GM23338 (cell line): Measurements from ENCODE around the gene CACNA2D1. TPM values are rescaled to one million over a fixed set of nuclear protein-coding genes. Genes with fewer than 3 reads are reported as not detected.

Experiments
- ATAC-seq: fragments of 200-7000 bp; cut with Tn5 transposase; 3 replicates; pipeline ENCODE4 v1.9.1; 2020
- DNase-seq: peaks from one replicate; pipeline ENCODE4 v3.0.0-alpha.2; 2015; ENCODE audit warnings: low spot score
- H2AFZ ChIP-seq: fragments of 200-600 bp; sonication (generic); 2 replicates; pipeline ENCODE4 v1.8.0; 2016; ENCODE audit warnings: antibody characterized with exemption, mild to moderate bottlenecking, moderate library complexity
- H3F3A ChIP-seq: fragments of 200-600 bp; sonication (generic); replicated peaks from 2 replicates; pipeline ENCODE4 v1.8.0; 2017; ENCODE audit warnings: antibody characterized with exemption, mixed run types, low read depth
- H3K27ac ChIP-seq: fragments of 200-600 bp; sonication (generic); 2 replicates; pipeline ENCODE4 v1.6.1; 2016; ENCODE audit warnings: low read depth
- H3K27me3 ChIP-seq: fragments of 200-600 bp; sonication (generic); 2 replicates; pipeline ENCODE4 v1.8.0; 2016; ENCODE audit warnings: mild to moderate bottlenecking, mixed run types, moderate library complexity; ENCODE audit not compliant: insufficient read depth
- H3K36me3 ChIP-seq: fragments of 200-600 bp; sonication (generic); 2 replicates; pipeline ENCODE4 v1.8.0; 2016; ENCODE audit warnings: mild to moderate bottlenecking; ENCODE audit not compliant: insufficient read depth
- H3K4me1 ChIP-seq: fragments of 200-600 bp; sonication (generic); 2 replicates; pipeline ENCODE4 v1.8.0; 2016; ENCODE audit warnings: mild to moderate bottlenecking, moderate library complexity; ENCODE audit not compliant: insufficient read depth
- H3K4me2 ChIP-seq: fragments of 200-600 bp; sonication (generic); 2 replicates; pipeline ENCODE4 v1.7.1; 2017; ENCODE audit warnings: mixed run types
- H3K4me3 ChIP-seq: fragments of 200-600 bp; sonication (generic); 2 replicates; pipeline ENCODE4 v1.6.1; 2016; ENCODE audit warnings: mixed run types
- H3K79me2 ChIP-seq: fragments of 200-600 bp; sonication (generic); replicated peaks from 2 replicates; pipeline ENCODE4 v1.8.0; 2017; ENCODE audit warnings: mild to moderate bottlenecking; ENCODE audit not compliant: insufficient read depth
- H3K9me2 ChIP-seq: fragments of 200-600 bp; sonication (generic); 2 replicates; pipeline ENCODE4 v1.8.0; 2017; ENCODE audit not compliant: insufficient read depth
- H4K20me1 ChIP-seq: fragments of 200-600 bp; sonication (generic); replicated peaks from 2 replicates; pipeline ENCODE4 v1.8.0; 2017; ENCODE audit warnings: mild to moderate bottlenecking; ENCODE audit not compliant: insufficient read depth
- H3K27ac Mint-ChIP-seq: 2 replicates; pipeline ENCODE4 v1.8.0; 2020; ENCODE audit warnings: inconsistent platforms, mild to moderate bottlenecking, moderate library complexity, mixed read lengths
- H3K27me3 Mint-ChIP-seq: 3 replicates; pipeline ENCODE4 v1.8.0; 2022; ENCODE audit warnings: low read depth, mild to moderate bottlenecking, moderate library complexity, mixed read lengths, inconsistent platforms; ENCODE audit not compliant: insufficient read depth, poor library complexity
- H3K36me3 Mint-ChIP-seq: 3 replicates; pipeline ENCODE4 v1.8.0; 2021; ENCODE audit warnings: low read depth, mild to moderate bottlenecking, inconsistent platforms, moderate library complexity, mixed read lengths
- H3K4me1 Mint-ChIP-seq: 3 replicates; pipeline ENCODE4 v1.8.0; 2020; ENCODE audit warnings: mild to moderate bottlenecking, inconsistent platforms, mixed read lengths
- H3K4me3 Mint-ChIP-seq: 3 replicates; pipeline ENCODE4 v1.8.0; 2021; ENCODE audit warnings: moderate library complexity, mild to moderate bottlenecking, inconsistent platforms, mixed read lengths
- H3K9me3 Mint-ChIP-seq: 3 replicates; pipeline ENCODE4 v1.8.0; 2020; ENCODE audit warnings: moderate library complexity, mild to moderate bottlenecking, inconsistent platforms, mixed read lengths
- CREB1 ChIP-seq: fragments of 250-450 bp; sonication (Bioruptor Pico); IDR thresholded peaks from 2 replicates; pipeline ENCODE4 v1.5.0; 2020; ENCODE audit warnings: low read depth, mild to moderate bottlenecking, moderate library complexity
- CTCF ChIP-seq, 2 experiments: fragments of 200-600 bp in 1 of 2; sonication (generic) in 1 of 2; conservative IDR thresholded peaks; 2 replicates each; pipeline versions ENCODE4 v1.5.1 to v1.6.1; 2016 to 2017; ENCODE audit warnings: antibody characterized with exemption in 2 of 2, low read depth in 2 of 2, mild to moderate bottlenecking in 2 of 2, moderate library complexity in 1 of 2
- ETS1 ChIP-seq: IDR thresholded peaks from 2 replicates; pipeline ENCODE4 v1.6.1; 2016; ENCODE audit warnings: antibody characterized with exemption
- EZH2 ChIP-seq: fragments of 200-600 bp; sonication (generic); IDR thresholded peaks from one replicate; pipeline ENCODE4 v1.8.0; 2017; ENCODE audit warnings: antibody characterized with exemption, mild to moderate bottlenecking, low read depth; ENCODE audit not compliant: unreplicated experiment
- EZH2phosphoT487 ChIP-seq: fragments of 200-600 bp; sonication (generic); IDR thresholded peaks from one replicate; pipeline ENCODE4 v1.8.1; 2018; ENCODE audit warnings: antibody characterized with exemption; ENCODE audit not compliant: unreplicated experiment
- JUNB ChIP-seq: IDR thresholded peaks from one replicate; pipeline ENCODE4 v1.6.1; 2016; ENCODE audit warnings: antibody characterized with exemption; ENCODE audit not compliant: unreplicated experiment
- NANOG ChIP-seq: IDR thresholded peaks from 2 replicates; pipeline ENCODE4 v1.6.1; 2016; ENCODE audit warnings: antibody characterized with exemption, borderline replicate concordance
- POLR2AphosphoS5 ChIP-seq: IDR thresholded peaks from 2 replicates; pipeline ENCODE4 v1.6.1; 2016; ENCODE audit warnings: antibody characterized with exemption, low read depth
- REST ChIP-seq: IDR thresholded peaks from one replicate; pipeline ENCODE4 v1.6.1; 2018; ENCODE audit warnings: antibody characterized with exemption; ENCODE audit not compliant: unreplicated experiment
- STAT1 ChIP-seq: IDR thresholded peaks from one replicate; pipeline ENCODE4 v1.6.1; 2016; ENCODE audit warnings: antibody characterized with exemption; ENCODE audit not compliant: unreplicated experiment
- ZNF331 ChIP-seq: fragments of 250-450 bp; sonication (Bioruptor Pico); IDR thresholded peaks from 2 replicates; pipeline ENCODE4 v1.5.0; 2020; ENCODE audit warnings: low read depth, mild to moderate bottlenecking, moderate library complexity
- ZNF462 ChIP-seq: fragments of 250-450 bp; sonication (Bioruptor Pico); IDR thresholded peaks from 2 replicates; pipeline ENCODE4 v1.5.0; 2020; ENCODE audit warnings: mild to moderate bottlenecking, moderate library complexity
- polyA plus RNA-seq: library from polyadenylated mRNA; unstranded; fragments of >200 nt; fragmentation: Nextera tagmentation; extraction: Ambion mirVana; gene quantifications from 2 replicates; pipeline ENCODE4 v1.2.1, GENCODE V29; 2016
- total RNA-seq: library from RNA; depleted of rRNA; stranded (reverse); fragments of >200 nt; shearing (Covaris generic); gene quantifications from 2 replicates; pipeline ENCODE4 v1.2.3, GENCODE V29; 2014

CACNA2D1 gene
- total and polyA plus RNA-seq, 2 experiments from 2014 or later: 7.0 to 20.4 TPM

GRCh38 chr7:82250598-82250997 lies 193.0 kb downstream of the CACNA2D1 start (continued):
- no peak for TF ChIP-seq CREB1
- TF ChIP-seq STAT1: no peak
- no peak for TF ChIP-seq JUNB
- no peak for TF ChIP-seq NANOG

GRCh38 chr7:82249979-82250378 lies 193.6 kb downstream of the CACNA2D1 start:
- Histone ChIP-seq H3K36me3 (no peaks in the 10 kb centered on the region), H2AFZ (no peak overlapping the region), H3K4me3 (no peak overlapping the region), H3K79me2 (no peaks in the 10 kb centered on the region), H3K4me1 (no peaks in the 10 kb centered on the region), H3K27me3 (no peaks in the 10 kb centered on the region), H3K4me2 (no peak overlapping the region), H3K27ac (no peak overlapping the region), H3F3A (no peaks in the 10 kb centered on the region), H4K20me1 (no peaks in the 10 kb centered on the region), H3K9me2 (no peaks in the 10 kb centered on the region)
- no peak for ATAC-seq
- Mint-ChIP-seq H3K4me3 (no peak overlapping the region), H3K9me3 (no peaks in the 10 kb centered on the region), H3K27ac (no peak overlapping the region), H3K27me3 (peaks cover 3% of the 10 kb centered on the region), H3K36me3 (no peaks in the 10 kb centered on the region), H3K4me1 (peaks cover under 1% of the 10 kb centered on the region; the same call in 1 of the 3 replicates)
- TF ChIP-seq STAT1 (no peak), NANOG (no peak), ZNF462 (no peak), CREB1 (no peak), EZH2 (no peak), POLR2AphosphoS5 (no peak), CTCF (conservative IDR thresholded peaks at IDR 0.05; ENCODE audit: low read depth in 2 of 2) (no peak), JUNB (no peak), REST (no peak), ETS1 (no peak), ZNF331 (CRISPR knock-in tag) (no peak), EZH2phosphoT487 (no peak)
- no peak for DNase-seq
